GM12878 (cell line): Measurements from ENCODE around the gene HIGD2B. TPM values are rescaled to one million over a fixed set of nuclear protein-coding genes. Genes with fewer than 3 reads are reported as not detected.

ENCODE experiments used
- ATAC-seq: fragments of 200-7000 bp; cut with Tn5 transposase; 3 replicates; pipeline ENCODE4 v1.9.1; 2020; ENCODE audit warnings: mild to moderate bottlenecking, moderate library complexity
- BruUV-seq: library from RNA; stranded (reverse); fragments of 400-500 nt; replicated peaks from 2 replicates; lab custom pipeline; 2021; lab: Mats Ljungman, UMichigan
- CTCF ChIA-PET: fragments of 300-600 bp; sonication (Branson Sonifier 250); formaldehyde crosslinking; extraction: SDS; loops from one replicate; lab custom pipeline; 2021; ENCODE audit warnings: inconsistent platforms; lab: Yijun Ruan, JAX
- POLR2A ChIA-PET: fragments of 350-600 bp; formaldehyde crosslinking; extraction: SDS; loops from one replicate; lab custom pipeline; 2021; ENCODE audit warnings: inconsistent platforms; lab: Charles Lee
- RAD21 ChIA-PET: fragments of 300-600 bp; sonication (Branson Sonifier 250); formaldehyde crosslinking; loops from one replicate; lab custom pipeline; 2023; ENCODE audit warnings: antibody characterized with exemption; ENCODE audit not compliant: unreplicated experiment; lab: Charles Lee
- SMC1A ChIA-PET: fragments of 300-600 bp; sonication (Branson Sonifier 250); formaldehyde crosslinking; loops from one replicate; lab custom pipeline; 2023; ENCODE audit not compliant: unreplicated experiment, uncharacterized antibody; lab: Charles Lee
- DNase-seq: peaks from one replicate; pipeline ENCODE4 v3.0.0-alpha.2; 2011; ENCODE audit warnings: low read depth, low spot score
- FAIRE-seq: peaks from 3 replicates; lab custom pipeline; 2011; peaks lifted over from hg19 to GRCh38; lab: Jason Lieb, UNC
- H2AFZ ChIP-seq: 2 replicates; pipeline ENCODE4 v1.6.0; 2011; ENCODE audit warnings: low read depth, low read length, control low read depth; ENCODE audit not compliant: control insufficient read depth
- H3K27ac ChIP-seq: 2 replicates; pipeline ENCODE4 v1.5.1; 2011; ENCODE audit warnings: control low read depth; ENCODE audit not compliant: control insufficient read depth, insufficient read depth
- H3K27me3 ChIP-seq, 2 experiments: replicated peaks in 1 of 2; 2 replicates each; pipeline versions ENCODE4 v1.6.0 to v1.6.1; 2011; ENCODE audit warnings: low read length in 1 of 2; ENCODE audit not compliant: control insufficient read depth in 2 of 2, insufficient read depth in 2 of 2
- H3K36me3 ChIP-seq, 2 experiments: 2 replicates each; pipeline ENCODE4 v1.5.1; 2011; ENCODE audit warnings: low read length in 1 of 2; ENCODE audit not compliant: control insufficient read depth in 2 of 2, insufficient read depth in 2 of 2
- H3K4me1 ChIP-seq: 2 replicates; pipeline ENCODE4 v1.6.1; 2011; ENCODE audit warnings: mild to moderate bottlenecking, low read length, moderate library complexity, mixed read lengths; ENCODE audit not compliant: control insufficient read depth, insufficient read depth
- H3K4me2 ChIP-seq: 2 replicates; pipeline ENCODE4 v1.6.0; 2011; ENCODE audit warnings: control low read depth; ENCODE audit not compliant: control insufficient read depth, insufficient read depth
- H3K4me3 ChIP-seq: fragments of 200-600 bp; sonication (generic); 2 replicates; pipeline ENCODE4 v1.5.1; 2016
- H3K79me2 ChIP-seq: 2 replicates; pipeline ENCODE4 v1.6.0; 2011; ENCODE audit warnings: low read length; ENCODE audit not compliant: control insufficient read depth, insufficient read depth
- H3K9ac ChIP-seq: 2 replicates; pipeline ENCODE4 v1.8.0; 2011; ENCODE audit warnings: low read length, control low read depth, mixed read lengths; ENCODE audit not compliant: control insufficient read depth, insufficient read depth
- H3K9me3 ChIP-seq: replicated peaks from 3 replicates; pipeline ENCODE4 v1.5.1; 2011; ENCODE audit warnings: mild to moderate bottlenecking, low read length; ENCODE audit not compliant: control insufficient read depth, insufficient read depth
- H4K20me1 ChIP-seq: 2 replicates; pipeline ENCODE4 v1.6.0; 2011; ENCODE audit not compliant: control insufficient read depth, insufficient read depth
- MYC ChIP-seq: IDR thresholded peaks from 2 replicates; pipeline ENCODE4 v1.6.1; 2011; ENCODE audit warnings: mild to moderate bottlenecking, low read length, moderate library complexity, inconsistent platforms; ENCODE audit not compliant: insufficient read depth, insufficient replicate concordance, insufficient read length, severe bottlenecking
- ZNF207 ChIP-seq: fragments of 450-650 bp; IDR thresholded peaks from 2 replicates; pipeline ENCODE4 v1.6.1; 2014; ENCODE audit warnings: antibody characterized with exemption, mild to moderate bottlenecking, borderline replicate concordance
- WGBS: methylation state at CpG from one replicate; pipeline ENCODE4 v1.1.6; 2016; ENCODE audit warnings: low lambda C conversion rate; ENCODE audit not compliant: insufficient replicate concordance, insufficient coverage; ENCODE audit errors: missing lambda C conversion rate; 5-methylcytosine and 5-hydroxymethylcytosine counted together
- in situ Hi-C: fragments of 300-500 bp; cut with MboI; formaldehyde crosslinking; loops from 9 replicates; pipeline ENCODE4 v1.14.3; 2018; ENCODE audit warnings: mixed read lengths
- intact Hi-C: fragments of 100-400 bp; cut with micrococcal nuclease; formaldehyde crosslinking; loops from one replicate; pipeline ENCODE4 v1.14.2; 2022; ENCODE audit not compliant: unreplicated experiment
- polyA plus RNA-seq, 11 experiments: library from polyadenylated mRNA; depleted of rRNA in 4 of 11; unstranded in 6 of 11; stranded (reverse) in 5 of 11; fragments of >200 nt; fragmentation: Nextera tagmentation in 4 of 11; fragmentation: Illumina TruSeq in 1 of 11; extraction: Ambion mirVana in 4 of 11; extraction: Trizol in 1 of 11; gene quantifications; 1 replicate in 1 of 11; 2 replicates in 10 of 11; pipeline versions ENCODE4 v1.2.1 to v1.2.3, GENCODE V29; 2011 to 2016; ENCODE audit warnings: inconsistent platforms in 2 of 11, missing spikeins in 2 of 11, low read depth in 1 of 11
- total RNA-seq, 4 experiments: library from RNA; depleted of rRNA in 3 of 4; stranded (reverse); fragments of >200 nt in 3 of 4; fragmentation: Illumina TruSeq in 1 of 4; extraction: Trizol in 1 of 4; gene quantifications; 2 replicates each; pipeline versions ENCODE4 v1.2.1 to v1.2.3, GENCODE V29; 2013 to 2021
- TF ChIP-seq, protein P1 (sequence below): IDR thresholded peaks from 2 replicates; pipeline ENCODE4 v1.6.1; 2012; ENCODE audit warnings: low read depth, low read length, improper control_type of control experiment
- TF ChIP-seq, protein P2 (sequence below): fragments of 450-650 bp; IDR thresholded peaks from 2 replicates; pipeline ENCODE4 v1.6.1; 2017; ENCODE audit warnings: mild to moderate bottlenecking

The HIGD2B gene
- total and polyA plus RNA-seq, 10 of the 15 experiments (the other 5 are each of a cell fraction or from before 2014, with no cell fraction given): 0.10 to 0.56 TPM; not detected in 8

GRCh38 chr15:72725446-72725845 is 39.5 kb upstream of the HIGD2B start:
- Histone ChIP-seq H3K9me3 (no peaks in the 10 kb centered on the region), H3K4me1 (no peaks in the 10 kb centered on the region), H3K27me3 (no peaks in the 10 kb centered on the region), H3K79me2 (no peaks in the 10 kb centered on the region), H3K27ac (no peak overlapping the region), H3K4me3 (no peak overlapping the region), H3K4me2 (no peak overlapping the region), H2AFZ (no peak overlapping the region), H3K36me3 (no peaks in the 10 kb centered on the region), H4K20me1 (no peaks in the 10 kb centered on the region), H3K9ac (no peak overlapping the region)
- DNase-seq: no peak
- CTCF ChIA-PET: interaction anchor here (1.1 kb wide), 1 partner anchor 12 kb away, joined by 4 read pairs; no protein-coding TSS in a partner anchor
- SMC1A ChIA-PET: interaction anchor here (1.3 kb wide), 1 partner anchor 11 kb away, joined by 3 read pairs; no protein-coding TSS in a partner anchor
- POLR2A ChIA-PET: no interaction called here
- no peak for ATAC-seq
- 33% methylated on average over 3 of the region's 3 CpGs for WGBS
- intact Hi-C loops (loop anchor here (10.0 kb wide), 1 partner anchor 329 kb away; the partner anchor contains the start of gene NEO1), in situ Hi-C loops (loop anchor here (5.0 kb wide), 1 partner anchor 357 kb away; no protein-coding TSS in a partner anchor)
- no TSS peak for BruUV-seq
- TF ChIP-seq, protein P1, sequence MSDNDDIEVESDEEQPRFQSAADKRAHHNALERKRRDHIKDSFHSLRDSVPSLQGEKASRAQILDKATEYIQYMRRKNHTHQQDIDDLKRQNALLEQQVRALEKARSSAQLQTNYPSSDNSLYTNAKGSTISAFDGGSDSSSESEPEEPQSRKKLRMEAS: no peak
- TF ChIP-seq ZNF207: no peak
- RAD21 ChIA-PET: no interaction called here
- FAIRE-seq: no peak

- ChIA-PET CTCF (interaction anchor here (1.0 to 4.7 kb wide), 13 partner anchors 10 to 550 kb away, joined by 3 to 46 read pairs (median 8); no protein-coding TSS in a partner anchor), SMC1A (interaction anchor here (0.7 to 3.1 kb wide), 9 partner anchors 11 to 517 kb away, joined by 3 to 22 read pairs (median 4); no protein-coding TSS in a partner anchor), POLR2A (no interaction called here), RAD21 (interaction anchor here (2.9 kb wide), 1 partner anchor 359 kb away, joined by 19 read pairs; no protein-coding TSS in a partner anchor)
- no TSS peak for BruUV-seq
- Histone ChIP-seq H3K4me3 (no peak overlapping the region), H4K20me1 (no peaks in the 10 kb centered on the region), H3K4me2 (no peak overlapping the region), H3K79me2 (no peaks in the 10 kb centered on the region), H3K27me3 (no peaks in the 10 kb centered on the region), H3K9me3 (no peaks in the 10 kb centered on the region), H3K36me3 (no peaks in the 10 kb centered on the region), H3K4me1 (no peaks in the 10 kb centered on the region), H3K27ac (no peak overlapping the region), H3K9ac (no peak overlapping the region), H2AFZ (no peak overlapping the region)
- WGBS: 95% methylated on average over 1 of the region's 1 CpG
- TF ChIP-seq, protein P2, sequence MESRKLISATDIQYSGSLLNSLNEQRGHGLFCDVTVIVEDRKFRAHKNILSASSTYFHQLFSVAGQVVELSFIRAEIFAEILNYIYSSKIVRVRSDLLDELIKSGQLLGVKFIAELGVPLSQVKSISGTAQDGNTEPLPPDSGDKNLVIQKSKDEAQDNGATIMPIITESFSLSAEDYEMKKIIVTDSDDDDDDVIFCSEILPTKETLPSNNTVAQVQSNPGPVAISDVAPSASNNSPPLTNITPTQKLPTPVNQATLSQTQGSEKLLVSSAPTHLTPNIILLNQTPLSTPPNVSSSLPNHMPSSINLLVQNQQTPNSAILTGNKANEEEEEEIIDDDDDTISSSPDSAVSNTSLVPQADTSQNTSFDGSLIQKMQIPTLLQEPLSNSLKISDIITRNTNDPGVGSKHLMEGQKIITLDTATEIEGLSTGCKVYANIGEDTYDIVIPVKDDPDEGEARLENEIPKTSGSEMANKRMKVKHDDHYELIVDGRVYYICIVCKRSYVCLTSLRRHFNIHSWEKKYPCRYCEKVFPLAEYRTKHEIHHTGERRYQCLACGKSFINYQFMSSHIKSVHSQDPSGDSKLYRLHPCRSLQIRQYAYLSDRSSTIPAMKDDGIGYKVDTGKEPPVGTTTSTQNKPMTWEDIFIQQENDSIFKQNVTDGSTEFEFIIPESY: no peak
- TF ChIP-seq MYC: no peak
- intact Hi-C loops (loop anchor here (5.0 to 10.0 kb wide), 2 partner anchors 53 to 331 kb away; partner anchors contain the start of gene NEO1), in situ Hi-C loops (no loop called here)
- ATAC-seq (no peak), DNase-seq (no peak), FAIRE-seq (no peak)
Observed at GRCh38 chr15:72724028-72724427, 38.0 kb upstream of the HIGD2B start.
